AG04450 (cell line): ENCODE data around the gene PLD1. TPM values are rescaled to one million over a fixed set of nuclear protein-coding genes. Genes with fewer than 3 reads are reported as not detected.

Experiments
- CTCF ChIA-PET: fragments of 300-600, 350-600 bp; formaldehyde crosslinking; extraction: SDS; loops from one replicate; lab custom pipeline; 2022; ENCODE audit warnings: antibody characterized with exemption, inconsistent platforms; lab: Charles Lee
- POLR2A ChIA-PET: fragments of 350-600 bp; formaldehyde crosslinking; extraction: SDS; loops from one replicate; lab custom pipeline; 2021; ENCODE audit warnings: antibody characterized with exemption, inconsistent platforms; lab: Yijun Ruan, JAX
- DNase-seq: peaks from one replicate; pipeline ENCODE4 v3.0.0-alpha.2; 2011; ENCODE audit warnings: low read depth, low spot score
- H3K27ac ChIP-seq: one replicate; pipeline ENCODE4 v1.5.1; 2012; ENCODE audit warnings: low read depth, low read length, control low read depth
- H3K27me3 ChIP-seq: one replicate; pipeline ENCODE4 v1.6.0; 2012; ENCODE audit warnings: low read length; ENCODE audit not compliant: control insufficient read depth, insufficient read depth
- H3K4me3 ChIP-seq: 2 replicates; pipeline ENCODE4 v1.5.1; 2011; ENCODE audit warnings: mild to moderate bottlenecking, low read depth, low read length, control low read depth
- H3K9me3 ChIP-seq: 2 replicates; pipeline ENCODE4 v1.5.1; 2012; ENCODE audit warnings: low read length; ENCODE audit not compliant: control insufficient read depth, insufficient read depth
- polyA plus RNA-seq: library from polyadenylated mRNA; depleted of rRNA; stranded (reverse); fragments of >200 nt; gene quantifications from 2 replicates; pipeline ENCODE4 v1.2.3, GENCODE V29; 2011
- TF ChIP-seq, protein P1 (sequence below): IDR thresholded peaks from 2 replicates; pipeline ENCODE4 v1.5.1; 2011; ENCODE audit warnings: low read depth, low read length, control low read depth, inconsistent platforms

PLD1 gene
- polyA plus RNA-seq, 1 experiment = 20.2 TPM

DNA sequence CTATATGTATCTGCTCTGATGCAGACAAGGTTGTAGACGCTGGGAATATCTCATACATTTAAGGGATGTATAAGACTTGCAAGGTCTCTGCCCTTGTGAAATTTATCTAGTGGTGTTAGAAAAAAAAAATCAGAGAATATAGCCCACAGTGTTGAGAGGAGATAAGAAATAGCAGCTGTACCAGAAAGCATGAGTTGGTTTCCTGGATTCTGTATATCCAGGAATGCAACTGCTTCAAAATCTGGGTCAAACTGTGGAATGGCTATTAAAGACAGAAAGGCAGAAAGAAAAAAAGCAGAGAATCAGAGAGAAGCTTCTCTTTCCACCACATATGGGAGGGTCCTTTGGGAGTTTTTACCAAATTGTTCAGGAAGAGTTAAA lies 31.3 kb upstream of the PLD1 start:
- CTCF ChIA-PET = interaction anchor here (3.5 kb wide), 1 partner anchor 11 kb away, joined by 12 read pairs; no protein-coding TSS in a partner anchor
- POLR2A ChIA-PET = interaction anchor here (1.0 kb wide), 1 partner anchor 35 kb away, joined by 3 read pairs; no protein-coding TSS in a partner anchor
- no peak overlapping the region for H3K4me3 ChIP-seq
- H3K27me3 ChIP-seq = no peaks in the 10 kb centered on the region
- no peak overlapping the region for H3K27ac ChIP-seq
- DNase-seq = no peak
- TF ChIP-seq, protein P1, sequence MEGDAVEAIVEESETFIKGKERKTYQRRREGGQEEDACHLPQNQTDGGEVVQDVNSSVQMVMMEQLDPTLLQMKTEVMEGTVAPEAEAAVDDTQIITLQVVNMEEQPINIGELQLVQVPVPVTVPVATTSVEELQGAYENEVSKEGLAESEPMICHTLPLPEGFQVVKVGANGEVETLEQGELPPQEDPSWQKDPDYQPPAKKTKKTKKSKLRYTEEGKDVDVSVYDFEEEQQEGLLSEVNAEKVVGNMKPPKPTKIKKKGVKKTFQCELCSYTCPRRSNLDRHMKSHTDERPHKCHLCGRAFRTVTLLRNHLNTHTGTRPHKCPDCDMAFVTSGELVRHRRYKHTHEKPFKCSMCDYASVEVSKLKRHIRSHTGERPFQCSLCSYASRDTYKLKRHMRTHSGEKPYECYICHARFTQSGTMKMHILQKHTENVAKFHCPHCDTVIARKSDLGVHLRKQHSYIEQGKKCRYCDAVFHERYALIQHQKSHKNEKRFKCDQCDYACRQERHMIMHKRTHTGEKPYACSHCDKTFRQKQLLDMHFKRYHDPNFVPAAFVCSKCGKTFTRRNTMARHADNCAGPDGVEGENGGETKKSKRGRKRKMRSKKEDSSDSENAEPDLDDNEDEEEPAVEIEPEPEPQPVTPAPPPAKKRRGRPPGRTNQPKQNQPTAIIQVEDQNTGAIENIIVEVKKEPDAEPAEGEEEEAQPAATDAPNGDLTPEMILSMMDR = no peak
- no peaks in the 10 kb centered on the region for H3K9me3 ChIP-seq

DNA sequence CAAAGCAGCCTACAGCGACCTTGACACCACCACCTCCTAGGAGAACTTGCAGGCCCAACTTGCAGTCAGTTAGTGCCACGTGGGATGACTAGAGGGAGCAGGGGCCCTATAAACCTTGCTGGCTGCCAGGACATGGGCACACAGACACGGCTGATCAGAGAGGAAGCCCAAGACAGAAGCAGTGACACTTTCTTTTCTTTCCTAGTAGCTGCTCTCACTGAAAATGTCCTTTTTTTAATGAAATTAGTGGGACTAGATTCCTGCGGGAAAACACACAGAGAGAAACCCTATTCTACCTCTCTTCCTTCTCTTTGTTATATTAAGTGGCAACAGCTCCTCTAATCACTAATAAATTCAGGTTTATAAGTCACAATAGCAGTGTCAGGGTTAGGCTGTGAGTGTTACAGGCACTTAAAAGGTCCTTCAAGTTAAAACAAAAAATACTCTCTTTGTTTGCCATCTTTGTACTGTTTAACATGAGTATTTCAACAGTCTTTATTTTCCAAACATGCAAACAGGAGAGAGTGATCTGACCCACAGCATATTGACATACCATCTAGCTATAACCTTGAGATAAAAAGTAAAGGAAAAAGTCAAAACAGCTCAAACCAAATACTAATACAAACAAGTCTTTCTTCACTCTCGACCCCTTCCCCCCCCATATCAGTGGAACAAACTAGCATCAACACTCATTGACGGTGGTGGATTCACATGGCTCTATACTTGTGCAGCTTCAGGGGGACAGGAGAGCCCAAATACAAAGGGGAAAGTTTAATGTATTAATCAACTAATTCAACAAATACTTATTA lies 30.7 kb upstream of the PLD1 start:
- POLR2A ChIA-PET = interaction anchor here (0.7 to 1.0 kb wide), 2 partner anchors 19 to 34 kb away, joined by 3 to 4 read pairs; no protein-coding TSS in a partner anchor
- no peaks in the 10 kb centered on the region for H3K27me3 ChIP-seq
- H3K9me3 ChIP-seq = no peaks in the 10 kb centered on the region
- TF ChIP-seq, protein P1 = no peak
- H3K4me3 ChIP-seq = no peak overlapping the region
- DNase-seq = no peak
- CTCF ChIA-PET = interaction anchor here (1.6 to 3.5 kb wide), 2 partner anchors 10 to 501 kb away, joined by 4 to 12 read pairs; no protein-coding TSS in a partner anchor
- H3K27ac ChIP-seq = no peak overlapping the region

DNA sequence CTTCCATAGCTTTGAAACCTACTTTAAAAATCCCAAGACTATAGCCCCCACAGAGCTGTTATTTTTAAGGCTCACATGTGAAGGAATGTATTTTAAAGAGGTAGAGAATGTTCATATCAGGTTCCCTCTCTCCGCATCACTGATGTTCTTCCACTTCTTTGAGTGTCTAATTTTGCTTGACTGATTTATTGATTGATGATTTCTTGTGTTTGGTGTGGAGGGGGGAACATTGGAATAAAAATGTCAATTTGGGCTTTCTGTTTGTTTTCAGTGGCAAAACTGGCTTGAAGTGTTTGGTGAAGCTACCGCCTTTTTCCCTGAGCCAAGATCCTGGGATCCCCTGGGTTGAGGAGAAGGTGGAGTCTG lies 30.1 kb upstream of the PLD1 start:
- ChIA-PET CTCF (interaction anchor here (1.6 to 3.5 kb wide), 2 partner anchors 10 to 501 kb away, joined by 4 to 12 read pairs; no protein-coding TSS in a partner anchor), POLR2A (no interaction called here)
- TF ChIP-seq, protein P1 = no peak
- no peak for DNase-seq
- no peaks in the 10 kb centered on the region for H3K9me3 ChIP-seq
- H3K4me3 ChIP-seq = no peak overlapping the region
- no peaks in the 10 kb centered on the region for H3K27me3 ChIP-seq
- no peak overlapping the region for H3K27ac ChIP-seq

DNA sequence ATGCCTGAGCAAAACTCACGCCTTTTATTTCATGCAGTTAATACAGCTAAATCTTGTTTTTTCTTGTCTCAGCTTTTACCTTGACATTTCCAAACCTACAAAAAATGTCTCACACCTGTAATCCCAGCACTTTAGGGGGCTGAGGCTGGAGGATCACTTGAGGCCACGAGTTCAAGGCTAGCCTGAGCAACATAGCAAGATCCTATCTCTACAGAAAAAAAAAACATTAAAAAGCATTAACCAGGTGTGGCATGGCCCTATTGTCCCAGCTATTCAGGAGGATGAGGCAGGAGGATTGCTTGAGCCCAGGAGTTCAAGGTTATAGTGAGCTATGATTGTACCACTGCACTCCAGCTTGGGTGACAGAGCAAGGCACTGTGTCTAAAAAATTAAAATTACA lies 29.0 kb upstream of the PLD1 start:
- no peaks in the 10 kb centered on the region for H3K9me3 ChIP-seq
- ChIA-PET POLR2A (no interaction called here), CTCF (interaction anchor here (0.9 to 3.5 kb wide), 3 partner anchors 9 to 502 kb away, joined by 4 to 12 read pairs (median 4); no protein-coding TSS in a partner anchor)
- no peak overlapping the region for H3K4me3 ChIP-seq
- TF ChIP-seq, protein P1 = no peak
- DNase-seq = no peak
- H3K27me3 ChIP-seq = no peaks in the 10 kb centered on the region
- H3K27ac ChIP-seq = no peak overlapping the region
